Progenitor cell of endocrine pancreas (in vitro differentiated cells): ENCODE measurements around the gene ARHGAP26. TPM values are rescaled to one million over a fixed set of nuclear protein-coding genes. Genes with fewer than 3 reads are reported as not detected.

Experiments
- DNase-seq: peaks from one replicate; pipeline ENCODE4 v3.0.0; 2021; ENCODE audit warnings: low spot score; ENCODE audit not compliant: unreplicated experiment
- H3K27ac Mint-ChIP-seq: 2 replicates; pipeline ENCODE4 v1.8.0; 2021; ENCODE audit warnings: mild to moderate bottlenecking, moderate library complexity, mixed read lengths
- H3K27me3 Mint-ChIP-seq: 2 replicates; pipeline ENCODE4 v1.8.0; 2021; ENCODE audit warnings: mixed read lengths
- H3K36me3 Mint-ChIP-seq: 2 replicates; pipeline ENCODE4 v1.8.0; 2022; ENCODE audit warnings: mixed read lengths; ENCODE audit not compliant: insufficient read depth
- H3K4me1 Mint-ChIP-seq: 2 replicates; pipeline ENCODE4 v1.8.0; 2021; ENCODE audit warnings: low read depth, mixed read lengths
- H3K4me3 Mint-ChIP-seq: 2 replicates; pipeline ENCODE4 v1.8.0; 2021; ENCODE audit warnings: low read depth, mild to moderate bottlenecking, moderate library complexity, mixed read lengths
- H3K9me3 Mint-ChIP-seq: 2 replicates; pipeline ENCODE4 v1.8.0; 2021; ENCODE audit warnings: low read depth, mixed read lengths
- total RNA-seq: library from RNA; stranded (reverse); gene quantifications from 2 replicates; pipeline ENCODE4 v1.2.1, GENCODE V29; 2021
- TF ChIP-seq, protein P1 (sequence below): fragments of 200-600 bp; sonication (generic); IDR thresholded peaks from one replicate; pipeline ENCODE4 v1.5.0; 2021; ENCODE audit warnings: antibody characterized with exemption, mild to moderate bottlenecking; ENCODE audit not compliant: unreplicated experiment

ARHGAP26 gene
- total RNA-seq, 1 donor from 2014 or later: 21.3 TPM

DNA sequence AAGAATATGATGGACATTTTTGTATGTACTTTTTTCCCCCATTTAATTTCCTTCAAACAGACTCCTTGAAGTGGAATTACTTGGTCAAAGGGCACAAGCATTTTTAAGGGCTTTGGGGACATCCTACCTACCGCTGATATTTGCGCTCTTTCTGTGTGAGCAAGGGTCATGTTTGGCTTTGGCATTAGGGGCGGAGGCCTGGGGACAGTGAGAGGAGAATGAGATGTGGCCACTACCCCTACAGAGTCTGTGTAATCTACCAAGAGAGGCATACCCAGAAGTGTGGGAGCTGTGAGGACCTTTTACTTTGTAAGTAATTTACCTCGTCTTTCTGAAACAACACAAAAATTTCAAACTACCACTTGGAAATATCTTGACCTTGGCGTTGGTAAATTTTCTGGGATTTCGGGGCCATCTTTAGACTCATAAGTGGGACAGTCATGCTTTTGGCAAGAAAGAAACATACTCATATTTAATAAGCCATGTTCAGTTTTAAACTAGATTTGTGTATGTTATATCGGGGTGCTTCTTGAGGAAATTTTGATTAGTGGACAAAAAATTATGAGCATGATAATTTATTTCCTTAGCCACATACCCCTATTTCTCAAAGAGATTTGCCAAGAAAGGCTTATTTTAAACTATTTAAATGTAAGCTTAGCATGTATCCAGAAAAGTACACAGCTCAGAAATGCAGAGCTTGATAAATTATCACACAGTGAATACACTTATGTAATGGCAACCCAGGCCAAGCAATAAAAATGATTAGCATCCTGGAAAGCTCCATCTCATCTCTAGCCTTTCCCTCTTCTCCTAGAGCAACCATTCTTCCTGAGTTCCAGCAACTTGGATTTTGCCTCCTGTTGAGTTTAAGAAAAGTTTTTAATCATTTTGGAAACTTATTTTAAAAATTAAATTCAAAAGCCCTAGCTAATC lies 63.6 kb downstream of the ARHGAP26 start:
- H3K36me3 Mint-ChIP-seq: no peaks in the 10 kb centered on the region
- no peak overlapping the region for H3K4me3 Mint-ChIP-seq
- peak overlapping the region; percentile 47 for H3K27ac Mint-ChIP-seq
- H3K27me3 Mint-ChIP-seq: no peaks in the 10 kb centered on the region
- peaks cover 18% of the 10 kb centered on the region for H3K4me1 Mint-ChIP-seq
- no peaks in the 10 kb centered on the region for H3K9me3 Mint-ChIP-seq
- no peak for DNase-seq
- TF ChIP-seq, protein P1, sequence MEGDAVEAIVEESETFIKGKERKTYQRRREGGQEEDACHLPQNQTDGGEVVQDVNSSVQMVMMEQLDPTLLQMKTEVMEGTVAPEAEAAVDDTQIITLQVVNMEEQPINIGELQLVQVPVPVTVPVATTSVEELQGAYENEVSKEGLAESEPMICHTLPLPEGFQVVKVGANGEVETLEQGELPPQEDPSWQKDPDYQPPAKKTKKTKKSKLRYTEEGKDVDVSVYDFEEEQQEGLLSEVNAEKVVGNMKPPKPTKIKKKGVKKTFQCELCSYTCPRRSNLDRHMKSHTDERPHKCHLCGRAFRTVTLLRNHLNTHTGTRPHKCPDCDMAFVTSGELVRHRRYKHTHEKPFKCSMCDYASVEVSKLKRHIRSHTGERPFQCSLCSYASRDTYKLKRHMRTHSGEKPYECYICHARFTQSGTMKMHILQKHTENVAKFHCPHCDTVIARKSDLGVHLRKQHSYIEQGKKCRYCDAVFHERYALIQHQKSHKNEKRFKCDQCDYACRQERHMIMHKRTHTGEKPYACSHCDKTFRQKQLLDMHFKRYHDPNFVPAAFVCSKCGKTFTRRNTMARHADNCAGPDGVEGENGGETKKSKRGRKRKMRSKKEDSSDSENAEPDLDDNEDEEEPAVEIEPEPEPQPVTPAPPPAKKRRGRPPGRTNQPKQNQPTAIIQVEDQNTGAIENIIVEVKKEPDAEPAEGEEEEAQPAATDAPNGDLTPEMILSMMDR: no peak

DNA sequence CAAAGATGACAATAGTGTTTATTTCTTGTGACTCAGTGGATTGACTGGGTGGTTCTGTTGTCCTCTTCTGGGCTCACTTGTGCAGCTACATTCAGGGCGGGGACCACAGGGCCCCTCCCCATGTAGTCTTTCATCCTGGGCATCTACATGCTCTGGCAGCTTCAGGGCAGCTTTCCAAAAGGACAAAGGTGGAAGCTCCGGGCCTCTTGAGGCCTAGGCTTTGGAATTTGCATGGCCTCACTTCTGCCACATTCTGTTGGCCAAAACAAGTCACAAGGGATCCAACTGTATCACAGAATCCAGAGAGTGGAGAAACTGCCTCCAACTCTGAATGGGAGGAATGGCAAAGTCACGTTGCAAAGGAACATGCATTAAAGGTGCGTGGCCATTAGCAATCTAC lies 64.3 kb downstream of the ARHGAP26 start:
- Mint-ChIP-seq H3K4me3 (no peak overlapping the region), H3K9me3 (no peaks in the 10 kb centered on the region), H3K27me3 (no peaks in the 10 kb centered on the region), H3K27ac (no peak overlapping the region), H3K36me3 (no peaks in the 10 kb centered on the region), H3K4me1 (peaks cover 13% of the 10 kb centered on the region)
- TF ChIP-seq, protein P1: no peak
- no peak for DNase-seq

DNA sequence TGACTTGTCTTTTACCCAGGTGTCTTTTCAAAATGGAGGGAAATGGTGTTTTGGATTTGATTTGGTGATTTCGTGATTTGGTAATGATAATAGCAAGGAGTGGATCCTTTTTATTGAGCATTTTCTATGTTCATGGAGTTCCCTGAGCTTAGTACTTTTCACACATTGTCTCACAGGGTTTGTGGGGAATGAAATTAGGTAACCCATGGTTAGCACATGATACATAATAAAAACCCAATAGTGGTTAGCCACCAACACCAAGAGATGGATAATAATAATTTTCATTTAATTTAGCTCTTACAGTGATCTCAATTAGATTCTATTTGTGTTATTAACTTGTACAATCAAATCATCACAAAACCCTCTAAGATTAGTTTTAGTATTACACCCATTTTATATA lies 65.4 kb downstream of the ARHGAP26 start:
- Mint-ChIP-seq H3K36me3 (no peaks in the 10 kb centered on the region), H3K27me3 (no peaks in the 10 kb centered on the region), H3K4me3 (no peak overlapping the region), H3K9me3 (no peaks in the 10 kb centered on the region), H3K4me1 (peaks cover 19% of the 10 kb centered on the region), H3K27ac (no peak overlapping the region)
- DNase-seq: no peak
- TF ChIP-seq, protein P1: no peak

DNA sequence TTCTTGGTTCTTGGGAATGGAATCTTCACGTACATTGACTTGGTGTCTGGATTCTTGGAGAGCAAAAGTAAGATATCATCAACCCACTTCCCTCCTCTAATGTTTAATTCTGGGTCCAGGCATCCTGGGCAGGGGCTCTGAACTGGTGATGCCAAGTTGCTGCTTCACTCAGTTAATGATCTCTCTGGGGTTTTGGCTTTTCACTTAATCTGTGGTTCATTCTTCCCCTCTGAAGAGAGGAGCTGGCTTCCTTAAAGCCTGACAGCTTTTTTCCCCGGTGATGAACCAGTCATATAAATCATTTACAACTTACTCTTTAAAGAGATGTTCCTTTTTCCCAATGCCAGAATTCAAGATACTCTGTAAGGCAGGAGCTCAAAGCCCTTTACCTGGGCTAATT lies 65.9 kb downstream of the ARHGAP26 start:
- H3K4me1 Mint-ChIP-seq: peaks cover 18% of the 10 kb centered on the region
- no peak overlapping the region for H3K4me3 Mint-ChIP-seq
- H3K27me3 Mint-ChIP-seq: no peaks in the 10 kb centered on the region
- H3K36me3 Mint-ChIP-seq: no peaks in the 10 kb centered on the region
- TF ChIP-seq, protein P1: no peak
- DNase-seq: no peak
- H3K27ac Mint-ChIP-seq: no peak overlapping the region
- H3K9me3 Mint-ChIP-seq: no peaks in the 10 kb centered on the region

DNA sequence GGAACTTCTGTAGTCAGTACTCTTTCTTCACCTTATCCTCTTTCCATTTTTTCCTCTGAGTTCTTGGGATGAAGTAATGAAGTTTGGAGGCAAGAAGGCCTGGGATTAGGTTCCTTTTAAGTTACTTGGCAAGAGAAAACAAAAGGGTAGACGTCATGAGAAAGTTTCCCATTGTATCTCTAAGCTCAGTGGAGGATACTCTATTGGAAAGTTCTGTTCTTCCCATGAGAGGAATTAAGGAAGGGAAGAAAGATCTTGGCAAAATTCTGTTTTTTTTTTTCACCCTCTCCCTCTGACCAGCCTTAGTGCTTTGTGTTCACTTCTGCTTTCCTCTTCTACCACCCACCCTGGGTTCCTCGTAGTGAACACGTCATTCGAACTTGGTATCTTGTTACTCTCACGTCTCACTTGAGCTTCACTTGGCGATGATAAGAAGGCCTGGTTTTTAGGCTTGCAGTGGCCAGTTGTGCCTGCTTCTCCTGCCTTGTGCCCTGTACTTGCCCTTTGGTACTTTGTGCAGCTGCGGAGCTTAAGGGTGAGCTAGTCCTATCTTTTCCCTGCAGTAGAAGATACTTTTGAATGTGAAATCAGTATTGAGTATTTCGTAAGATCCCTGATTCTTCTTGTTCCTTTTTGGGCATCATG lies 67.0 kb downstream of the ARHGAP26 start:
- Mint-ChIP-seq H3K27ac (no peak overlapping the region), H3K4me3 (no peak overlapping the region), H3K36me3 (no peaks in the 10 kb centered on the region), H3K9me3 (no peaks in the 10 kb centered on the region), H3K27me3 (no peaks in the 10 kb centered on the region), H3K4me1 (peaks cover 16% of the 10 kb centered on the region)
- no peak for DNase-seq
- TF ChIP-seq, protein P1: no peak
